Glutamatergic neuron (in vitro differentiated cells): ENCODE measurements around the gene MFRP. TPM values are rescaled to one million over a fixed set of nuclear protein-coding genes. Genes with fewer than 3 reads are reported as not detected.
A peak's percentile ranks its signal among the peaks of the same experiment; 100 is the strongest.

ENCODE experiments used
- DNase-seq: peaks from one replicate; pipeline ENCODE4 v3.0.0; 2022
- H3K27ac Mint-ChIP-seq: one replicate; pipeline ENCODE4 v1.8.0; 2020; ENCODE audit warnings: mild to moderate bottlenecking, mixed read lengths, inconsistent platforms; ENCODE audit not compliant: unreplicated experiment
- H3K27me3 Mint-ChIP-seq: one replicate; pipeline ENCODE4 v1.8.0; 2020; ENCODE audit warnings: mild to moderate bottlenecking, moderate library complexity, mixed read lengths, inconsistent platforms; ENCODE audit not compliant: unreplicated experiment
- H3K36me3 Mint-ChIP-seq: one replicate; pipeline ENCODE4 v1.8.0; 2020; ENCODE audit warnings: mild to moderate bottlenecking, mixed read lengths, inconsistent platforms; ENCODE audit not compliant: unreplicated experiment
- H3K4me1 Mint-ChIP-seq: one replicate; pipeline ENCODE4 v1.8.0; 2020; ENCODE audit warnings: mild to moderate bottlenecking, low read depth, mixed read lengths, inconsistent platforms; ENCODE audit not compliant: unreplicated experiment
- H3K4me3 Mint-ChIP-seq: one replicate; pipeline ENCODE4 v1.8.0; 2020; ENCODE audit warnings: mild to moderate bottlenecking, mixed read lengths, inconsistent platforms; ENCODE audit not compliant: unreplicated experiment
- H3K9me3 Mint-ChIP-seq: one replicate; pipeline ENCODE4 v1.8.0; 2020; ENCODE audit warnings: mild to moderate bottlenecking, moderate library complexity, mixed read lengths, inconsistent platforms; ENCODE audit not compliant: unreplicated experiment
- CTCF ChIP-seq: fragments of 200-600 bp; sonication (generic); IDR thresholded peaks from one replicate; pipeline ENCODE4 v1.5.0; 2021; ENCODE audit not compliant: partially characterized antibody, unreplicated experiment
- total RNA-seq: library from RNA; stranded (reverse); fragmentation: NEBNext Ultra II Directional; extraction: Animal tissue kit (Norgen Biotek cat#: 25700); gene quantifications from one replicate; pipeline ENCODE4 v1.2.1, GENCODE V29; 2021; ENCODE audit not compliant: unreplicated experiment

The MFRP gene
- total RNA-seq, 1 donor from 2014 or later, result not detected

GRCh38 chr11:119365071-119365591 lies 18.6 kb upstream of the MFRP start:
- Mint-ChIP-seq H3K4me3 (no peak overlapping the region), H3K4me1 (peaks cover 33% of the 10 kb centered on the region), H3K36me3 (no peaks in the 10 kb centered on the region), H3K9me3 (peaks cover 7% of the 10 kb centered on the region), H3K27ac (no peak overlapping the region), H3K27me3 (peaks cover 14% of the 10 kb centered on the region)
- no peak for DNase-seq
- no peak for TF ChIP-seq CTCF

GRCh38 chr11:119363851-119364590 lies 17.5 kb upstream of the MFRP start:
- peaks cover 7% of the 10 kb centered on the region for H3K9me3 Mint-ChIP-seq
- no peaks in the 10 kb centered on the region for H3K36me3 Mint-ChIP-seq
- peak overlapping the region; percentile 86 for H3K4me3 Mint-ChIP-seq
- no peak overlapping the region for H3K27ac Mint-ChIP-seq
- DNase-seq, result peak; percentile 70
- H3K4me1 Mint-ChIP-seq, result peaks cover 29% of the 10 kb centered on the region
- peaks cover 11% of the 10 kb centered on the region for H3K27me3 Mint-ChIP-seq
- no peak for TF ChIP-seq CTCF

GRCh38 chr11:119363081-119363850 lies 16.8 kb upstream of the MFRP start:
- Mint-ChIP-seq H3K9me3 (peaks cover 11% of the 10 kb centered on the region), H3K27ac (no peak overlapping the region)

GRCh38 chr11:119362741-119363080 lies 16.2 kb upstream of the MFRP start:
- Mint-ChIP-seq H3K27ac (no peak overlapping the region), H3K4me1 (peaks cover 23% of the 10 kb centered on the region), H3K9me3 (peaks cover 12% of the 10 kb centered on the region), H3K27me3 (peaks cover 10% of the 10 kb centered on the region), H3K4me3 (peak overlapping the region; percentile 77), H3K36me3 (peaks cover 5% of the 10 kb centered on the region)
- no peak for DNase-seq
- no peak for TF ChIP-seq CTCF

More at GRCh38 chr11:119363081-119363850, 16.8 kb upstream of the MFRP start:
- no peak for DNase-seq
- H3K4me1 Mint-ChIP-seq, result peaks cover 27% of the 10 kb centered on the region
- no peak for TF ChIP-seq CTCF
- H3K27me3 Mint-ChIP-seq, result peaks cover 10% of the 10 kb centered on the region
- peak overlapping the region; percentile 25 for H3K4me3 Mint-ChIP-seq
- peaks cover 5% of the 10 kb centered on the region for H3K36me3 Mint-ChIP-seq
